Activated naive CD4-positive, alpha-beta T cell treated with anti-CD3 and anti-CD28 coated beads, Interleukin-2, amount 50 U/mL, for 72 hours (primary cell): ENCODE results near the gene ATF6B. TPM values are rescaled to one million over a fixed set of nuclear protein-coding genes. Genes with fewer than 3 reads are reported as not detected.
"Not testable (repeated sequence)": the region's sequence is repeated elsewhere in the genome, so short reads cannot be mapped to it uniquely, and the experiment has no call there.

Experiments used
- ATAC-seq, 2 donors: fragments of 150-1000 bp; cut with Tn5 transposase; 2 replicates each; pipeline ENCODE4 v1.10.0; 2021; ENCODE audit warnings: mild to moderate bottlenecking in 2 of 2, moderate library complexity in 2 of 2
- DNase-seq, 2 donors: peaks; one replicate each; pipeline ENCODE4 v3.0.0; 2021 to 2022; ENCODE audit warnings: low spot score in 2 of 2
- H3K27ac Mint-ChIP-seq, 2 donors: one replicate each; pipeline ENCODE4 v1.8.0; 2022; ENCODE audit warnings: mild to moderate bottlenecking in 2 of 2, mixed read lengths in 2 of 2
- H3K36me3 Mint-ChIP-seq, 2 donors: one replicate each; pipeline ENCODE4 v1.8.0; 2022; ENCODE audit warnings: mixed read lengths in 2 of 2
- H3K9me3 Mint-ChIP-seq, 2 donors: one replicate each; pipeline ENCODE4 v1.8.0; 2022; ENCODE audit warnings: mixed read lengths in 2 of 2
- total RNA-seq, 2 donors: library from RNA; stranded (reverse); gene quantifications; one replicate each; pipeline ENCODE4 v1.2.3, GENCODE V29; 2022

The ATF6B gene
- total RNA-seq, 2 donors from 2014 or later = 87.5 to 101 TPM

- no peak for ATAC-seq
- Mint-ChIP-seq H3K27ac (no peak overlapping the region), H3K9me3 (no peaks in the 10 kb centered on the region), H3K36me3 (no peaks in the 10 kb centered on the region)
- DNase-seq = no peak
Measured at GRCh38 chr6:32082935-32083334, 45.1 kb downstream of the ATF6B start.

- Mint-ChIP-seq H3K27ac (no peak overlapping the region), H3K36me3 (no peaks in the 10 kb centered on the region), H3K9me3 (no peaks in the 10 kb centered on the region)
- ATAC-seq (no peak), DNase-seq (no peak)
Measured at GRCh38 chr6:32082478-32082877, 45.6 kb downstream of the ATF6B start.

- no peaks in the 10 kb centered on the region for H3K36me3 Mint-ChIP-seq
- no peak for DNase-seq
- H3K27ac Mint-ChIP-seq = peak overlapping the region in 1 of 2 donors; percentile 22
- no peaks in the 10 kb centered on the region for H3K9me3 Mint-ChIP-seq
- peak in 1 of 2 donors; percentile 28 for ATAC-seq
Measured at GRCh38 chr6:32081168-32081990, 46.7 kb downstream of the ATF6B start.

GRCh38 chr6:32079566-32080290 lies 48.3 kb downstream of the ATF6B start:
- Mint-ChIP-seq H3K27ac (no peak overlapping the region), H3K9me3 (no peaks in the 10 kb centered on the region), H3K36me3 (no peaks in the 10 kb centered on the region)
- DNase-seq = no peak
- no peak for ATAC-seq

GRCh38 chr6:32076321-32076809 lies 51.7 kb downstream of the ATF6B start:
- H3K9me3 Mint-ChIP-seq = no peaks in the 10 kb centered on the region
- no peak for DNase-seq
- no peaks in the 10 kb centered on the region for H3K36me3 Mint-ChIP-seq
- ATAC-seq = no peak
- peak overlapping the region in 1 of 2 donors; percentile 50 for H3K27ac Mint-ChIP-seq

GRCh38 chr6:32075781-32076180 lies 52.3 kb downstream of the ATF6B start:
- H3K27ac Mint-ChIP-seq = peak overlapping the region in 1 of 2 donors; percentile 50
- DNase-seq (no peak), ATAC-seq (no peak)
- H3K9me3 Mint-ChIP-seq = no peaks in the 10 kb centered on the region
- no peaks in the 10 kb centered on the region for H3K36me3 Mint-ChIP-seq

- ATAC-seq = no peak
- no peak for DNase-seq
- Mint-ChIP-seq H3K9me3 (no peaks in the 10 kb centered on the region), H3K27ac (peak overlapping the region in 1 of 2 donors; percentile 26), H3K36me3 (no peaks in the 10 kb centered on the region)
Measured at GRCh38 chr6:32074996-32075532, 53.0 kb downstream of the ATF6B start.

GRCh38 chr6:32073613-32074012 lies 54.4 kb downstream of the ATF6B start:
- Mint-ChIP-seq H3K9me3 (no peaks in the 10 kb centered on the region), H3K36me3 (no peaks in the 10 kb centered on the region), H3K27ac (no peak overlapping the region)
- DNase-seq (no peak), ATAC-seq (no peak)

GRCh38 chr6:32073101-32073500 lies 54.9 kb downstream of the ATF6B start:
- no peaks in the 10 kb centered on the region for H3K9me3 Mint-ChIP-seq
- peak overlapping the region; percentile 5 to 66 for H3K27ac Mint-ChIP-seq
- no peaks in the 10 kb centered on the region for H3K36me3 Mint-ChIP-seq
- ATAC-seq = no peak
- no peak for DNase-seq

GRCh38 chr6:32070814-32071543 lies 57.1 kb downstream of the ATF6B start:
- ATAC-seq (no peak), DNase-seq (no peak)
- H3K9me3 Mint-ChIP-seq = no peaks in the 10 kb centered on the region
- no peak overlapping the region for H3K27ac Mint-ChIP-seq
- no peaks in the 10 kb centered on the region for H3K36me3 Mint-ChIP-seq

- DNase-seq (no peak), ATAC-seq (no peak)
- no peaks in the 10 kb centered on the region for H3K9me3 Mint-ChIP-seq
- H3K27ac Mint-ChIP-seq = no peak overlapping the region
- no peaks in the 10 kb centered on the region for H3K36me3 Mint-ChIP-seq
Measured at GRCh38 chr6:32069878-32070515, 58.0 kb downstream of the ATF6B start.

GRCh38 chr6:32069460-32069859 lies 58.6 kb downstream of the ATF6B start:
- Mint-ChIP-seq H3K36me3 (no peaks in the 10 kb centered on the region), H3K27ac (no peak overlapping the region), H3K9me3 (no peaks in the 10 kb centered on the region)
- no peak for ATAC-seq
- DNase-seq = no peak

GRCh38 chr6:32068867-32069266 lies 59.2 kb downstream of the ATF6B start:
- H3K9me3 Mint-ChIP-seq = no peaks in the 10 kb centered on the region
- DNase-seq = no peak

GRCh38 chr6:32068315-32068714 lies 59.7 kb downstream of the ATF6B start:
- not testable (repeated sequence) for H3K36me3 Mint-ChIP-seq, ATAC-seq, H3K27ac Mint-ChIP-seq, H3K9me3 Mint-ChIP-seq, DNase-seq

More at GRCh38 chr6:32068867-32069266, 59.2 kb downstream of the ATF6B start:
- ATAC-seq = no peak
- no peaks in the 10 kb centered on the region for H3K36me3 Mint-ChIP-seq
- no peak overlapping the region for H3K27ac Mint-ChIP-seq

GRCh38 chr6:32067521-32067920 lies 60.5 kb downstream of the ATF6B start:
- not testable (repeated sequence) for DNase-seq, H3K9me3 Mint-ChIP-seq, ATAC-seq, H3K36me3 Mint-ChIP-seq, H3K27ac Mint-ChIP-seq
